HepG2 (cell line): ENCODE results near the gene PPA2. TPM values are rescaled to one million over a fixed set of nuclear protein-coding genes. Genes with fewer than 3 reads are reported as not detected.

Source experiments
- AKNA ChIP-seq: sonication (generic); formaldehyde crosslinking; IDR thresholded peaks from 2 replicates; pipeline ENCODE4 v1.4.0; 2020; ENCODE audit warnings: missing genetic modification reagents, borderline replicate concordance
- ATF1 ChIP-seq: IDR thresholded peaks from 2 replicates; pipeline ENCODE4 v1.6.1; 2016; ENCODE audit warnings: mild to moderate bottlenecking, control low read depth
- FOXP1 ChIP-seq, 2 experiments: fragments of 450-650 bp in 1 of 2; IDR thresholded peaks; 2 replicates each; pipeline ENCODE4 v1.6.1; 2017 to 2018; ENCODE audit warnings: antibody characterized with exemption in 1 of 2
- JUN ChIP-seq: sonication (generic); formaldehyde crosslinking; IDR thresholded peaks from 2 replicates; pipeline ENCODE4 v1.4.0; 2020; ENCODE audit warnings: mild to moderate bottlenecking, missing genetic modification reagents
- KDM5B ChIP-seq: sonication (generic); formaldehyde crosslinking; IDR thresholded peaks from 2 replicates; pipeline ENCODE4 v1.4.0; 2020; ENCODE audit warnings: missing genetic modification reagents, mild to moderate bottlenecking, borderline replicate concordance
- MNT ChIP-seq: fragments of 450-650 bp; IDR thresholded peaks from 2 replicates; pipeline ENCODE4 v1.6.1; 2016
- RAD21 ChIP-seq: fragments of 450-650 bp; formaldehyde crosslinking; IDR thresholded peaks from 2 replicates; pipeline ENCODE4 v1.5.0; 2020; ENCODE audit warnings: mild to moderate bottlenecking
- RNF2 ChIP-seq: fragments of 450-650 bp; conservative IDR thresholded peaks from 2 replicates; pipeline ENCODE4 v1.6.1; 2016; ENCODE audit warnings: low read depth
- SAP130 ChIP-seq: IDR thresholded peaks from 2 replicates; pipeline ENCODE4 v1.6.1; 2016; ENCODE audit warnings: low read depth
- SATB2 ChIP-seq: sonication (generic); formaldehyde crosslinking; IDR thresholded peaks from 2 replicates; pipeline ENCODE4 v1.5.0; 2020; ENCODE audit warnings: missing genetic modification reagents
- SIN3A ChIP-seq: IDR thresholded peaks from 2 replicates; pipeline ENCODE4 v1.6.1; 2011; ENCODE audit warnings: low read depth, mild to moderate bottlenecking, control low read depth, low read length, borderline replicate concordance
- SOX6 ChIP-seq, 2 experiments: fragments of 450-650 bp in 1 of 2; sonication (generic) in 1 of 2; formaldehyde crosslinking in 1 of 2; IDR thresholded peaks; 2 replicates each; pipeline versions ENCODE4 v1.4.0 to v1.6.1; 2017 to 2020; ENCODE audit warnings: antibody characterized with exemption in 1 of 2, mild to moderate bottlenecking in 1 of 2, missing genetic modification reagents in 1 of 2
- ZBTB44 ChIP-seq: sonication (generic); formaldehyde crosslinking; IDR thresholded peaks from 2 replicates; pipeline ENCODE4 v1.4.0; 2020; ENCODE audit warnings: missing genetic modification reagents
- ZFP37 ChIP-seq: sonication (generic); formaldehyde crosslinking; IDR thresholded peaks from 2 replicates; pipeline ENCODE4 v1.4.0; 2020; ENCODE audit warnings: missing genetic modification reagents, borderline replicate concordance
- ZIK1 ChIP-seq: sonication (generic); formaldehyde crosslinking; IDR thresholded peaks from 2 replicates; pipeline ENCODE4 v1.5.0; 2020; ENCODE audit warnings: mild to moderate bottlenecking, low read depth, missing genetic modification reagents, borderline replicate concordance
- ZKSCAN5 ChIP-seq: sonication (generic); formaldehyde crosslinking; IDR thresholded peaks from 2 replicates; pipeline ENCODE4 v1.5.1; 2020; ENCODE audit warnings: mild to moderate bottlenecking, missing genetic modification reagents
- ZNF383 ChIP-seq: sonication (generic); formaldehyde crosslinking; IDR thresholded peaks from 2 replicates; pipeline ENCODE4 v1.4.0; 2020; ENCODE audit warnings: missing genetic modification reagents, mild to moderate bottlenecking, borderline replicate concordance
- ZNF746 ChIP-seq: sonication (generic); formaldehyde crosslinking; IDR thresholded peaks from 2 replicates; pipeline ENCODE4 v1.8.0; 2022; ENCODE audit warnings: mild to moderate bottlenecking, missing genetic modification reagents
- ZNF784 ChIP-seq: sonication (generic); formaldehyde crosslinking; IDR thresholded peaks from 2 replicates; pipeline ENCODE4 v1.5.1; 2020; ENCODE audit warnings: missing genetic modification reagents, mild to moderate bottlenecking, borderline replicate concordance
- polyA plus RNA-seq, 8 experiments: library from polyadenylated mRNA; depleted of rRNA in 3 of 8; stranded (reverse) in 7 of 8; unstranded in 1 of 8; fragments of >200 nt; fragmentation: Illumina TruSeq in 4 of 8; extraction: Trizol in 4 of 8; gene quantifications; 2 replicates each; pipeline versions ENCODE4 v1.2.1 to v1.2.3, GENCODE V29; 2011 to 2016; ENCODE audit warnings: low read depth in 4 of 8, missing spikeins in 1 of 8, mixed read lengths in 1 of 8; ENCODE audit not compliant: insufficient read depth in 1 of 8
- total RNA-seq, 5 experiments: library from RNA; depleted of rRNA; stranded (reverse); fragments of >200 nt; fragmentation: Illumina TruSeq; extraction: Trizol; gene quantifications; 2 replicates each; pipeline ENCODE4 v1.2.3, GENCODE V29; 2016; ENCODE audit warnings: low read depth in 1 of 5

The PPA2 gene
- total and polyA plus RNA-seq, 2 of the 13 experiments (the other 11 are each of a cell fraction or from before 2014, with no cell fraction given), result 44.2 to 70.6 TPM

- TF ChIP-seq ZNF784, result peak; percentile 90; the same call in 1 of the 2 replicates
- no peak; the same call in 1 of the 2 replicates for TF ChIP-seq SATB2 (CRISPR knock-in tag)
- TF ChIP-seq JUN (CRISPR knock-in tag), result no peak
- TF ChIP-seq ATF1 (CRISPR knock-in tag), result no peak
- TF ChIP-seq SAP130 (CRISPR knock-in tag), result peak; percentile 76
- TF ChIP-seq ZIK1 (CRISPR knock-in tag), result peak; percentile 89
- 0 out of 2 replicates have a peak, but pooled peaks have one; percentile 22 for TF ChIP-seq SIN3A
- no peak for TF ChIP-seq ZNF383 (CRISPR knock-in tag)
- no peak for TF ChIP-seq AKNA
- TF ChIP-seq ZKSCAN5 (CRISPR knock-in tag), result no peak
- TF ChIP-seq KDM5B (CRISPR knock-in tag), result peak; percentile 85
- TF ChIP-seq ZNF746 (CRISPR knock-in tag), result peak; percentile 81; the same call in 1 of the 2 replicates
- TF ChIP-seq FOXP1 (IDR thresholded peaks at IDR 0.05), result no peak
- no peak for TF ChIP-seq FOXP1 (CRISPR knock-in tag; IDR thresholded peaks at IDR 0.05)
- no peak; the same call in 1 of the 2 replicates for TF ChIP-seq MNT
- TF ChIP-seq RNF2, result peak; percentile 71; the same call in 1 of the 2 replicates
- no peak for TF ChIP-seq ZFP37 (CRISPR knock-in tag)
- peak; percentile 85; the same call in 1 of the 2 replicates for TF ChIP-seq RAD21 (CRISPR knock-in tag)
- no peak for TF ChIP-seq SOX6 (IDR thresholded peaks at IDR 0.05)
- peak; percentile 75 for TF ChIP-seq SOX6 (CRISPR knock-in tag; IDR thresholded peaks at IDR 0.05)
- no peak for TF ChIP-seq ZBTB44 (CRISPR knock-in tag)
These were observed at the start of gene PPA2 (continued) for GRCh38 chr4:105473324-105474098.
